ENCODE results near the gene TOR4A.
A peak's percentile ranks its signal among the peaks of the same experiment; 100 is the strongest.

GRCh38 chr9:137305060-137305797 lies 27.7 kb downstream of the TOR4A start:
- TF ChIP-seq CTCF (conservative IDR thresholded peaks at IDR 0.05; ENCODE audit: low read depth in 2 of 2): peak in 1 of 2 experiments; percentile 11; a peak in 1 of 4 replicates
- no peak for TF ChIP-seq POLR2AphosphoS5 (IDR thresholded peaks at IDR 0.05; ENCODE audit: low read depth)
- no peak for TF ChIP-seq CREB1 (CRISPR knock-in tag; IDR thresholded peaks at IDR 0.05; ENCODE audit: low read depth)
- TF ChIP-seq JUNB (IDR thresholded peaks at IDR 0.05; ENCODE audit: unreplicated experiment): no peak
- TF ChIP-seq EZH2 (IDR thresholded peaks at IDR 0.05; ENCODE audit: low read depth, unreplicated experiment): no peak
- no peak for TF ChIP-seq REST (IDR thresholded peaks at IDR 0.05; ENCODE audit: unreplicated experiment)
- no peak for TF ChIP-seq ZNF331 (CRISPR knock-in tag; IDR thresholded peaks at IDR 0.05; ENCODE audit: low read depth)
- no peak for TF ChIP-seq NANOG (IDR thresholded peaks at IDR 0.05; ENCODE audit: borderline replicate concordance)
- TF ChIP-seq EZH2phosphoT487 (IDR thresholded peaks at IDR 0.05; ENCODE audit: unreplicated experiment): no peak
- TF ChIP-seq ETS1 (IDR thresholded peaks at IDR 0.05): no peak
- TF ChIP-seq ZNF114 (CRISPR knock-in tag; IDR thresholded peaks at IDR 0.05): no peak
- no peak for TF ChIP-seq ZNF462 (CRISPR knock-in tag; IDR thresholded peaks at IDR 0.05)
- no peak for TF ChIP-seq STAT1 (IDR thresholded peaks at IDR 0.05; ENCODE audit: unreplicated experiment)

All from GM23338 (cell line).